Pulmonary artery endothelial cell (primary cell): ENCODE results near the gene DMRT2. TPM values are rescaled to one million over a fixed set of nuclear protein-coding genes. Genes with fewer than 3 reads are reported as not detected.

Experiments used
- DNase-seq: peaks from one replicate; pipeline ENCODE4 v3.0.0-alpha.2; 2011; ENCODE audit warnings: low read depth, low spot score
- total RNA-seq: library from RNA; depleted of rRNA; stranded (reverse); fragments of >200 nt; gene quantifications from 2 replicates; pipeline ENCODE4 v1.2.3, GENCODE V29; 2014

The DMRT2 gene
- total RNA-seq: not detected in 2 replicates

- peak; percentile 10 for DNase-seq
Measured at GRCh38 chr9:1050125-1050895, at the start of gene DMRT2. Gene DMRT2, plus strand, starts transcription at chr9:1050357. Its CDS starts 1,257 bp downstream, at chr9:1051614.

- no peak for DNase-seq
Measured at GRCh38 chr9:1001838-1002237, 48.3 kb upstream of the DMRT2 start.

- DNase-seq: no peak
Measured at GRCh38 chr9:1002678-1003077, 47.5 kb upstream of the DMRT2 start.

GRCh38 chr9:1005043-1005667 lies 45.0 kb upstream of the DMRT2 start:
- peak; percentile 4 for DNase-seq

GRCh38 chr9:1007312-1007711 lies 42.8 kb upstream of the DMRT2 start:
- DNase-seq: no peak

GRCh38 chr9:1008216-1008615 lies 41.9 kb upstream of the DMRT2 start:
- no peak for DNase-seq

- peak; percentile 15 for DNase-seq
Measured at GRCh38 chr9:1009101-1009707, 41.0 kb upstream of the DMRT2 start.

- DNase-seq: no peak
Measured at GRCh38 chr9:1013021-1013420, 37.1 kb upstream of the DMRT2 start.

- no peak for DNase-seq
Measured at GRCh38 chr9:1014225-1014624, 35.9 kb upstream of the DMRT2 start.

GRCh38 chr9:1014640-1015039 lies 35.5 kb upstream of the DMRT2 start:
- DNase-seq: no peak

GRCh38 chr9:1018121-1018520 lies 32.0 kb upstream of the DMRT2 start:
- no peak for DNase-seq

- DNase-seq: no peak
Measured at GRCh38 chr9:1024112-1024511, 26.0 kb upstream of the DMRT2 start.

- no peak for DNase-seq
Measured at GRCh38 chr9:1025131-1025530, 25.0 kb upstream of the DMRT2 start.

GRCh38 chr9:1026219-1026618 lies 23.9 kb upstream of the DMRT2 start:
- no peak for DNase-seq

- DNase-seq: no peak
Measured at GRCh38 chr9:1028501-1029190, 21.5 kb upstream of the DMRT2 start.

- DNase-seq: no peak
Measured at GRCh38 chr9:1031951-1032601, 18.1 kb upstream of the DMRT2 start.

GRCh38 chr9:1034271-1034670 lies 15.9 kb upstream of the DMRT2 start:
- no peak for DNase-seq

- DNase-seq: no peak
Measured at GRCh38 chr9:1039589-1039988, 10.6 kb upstream of the DMRT2 start.

- no peak for DNase-seq
Measured at GRCh38 chr9:1042466-1042865, 7.7 kb upstream of the DMRT2 start.

GRCh38 chr9:1044643-1045042 lies 5.5 kb upstream of the DMRT2 start:
- DNase-seq: no peak
